BLaER1 treated with 17β-estradiol and CSF1 and Interleukin-3, amounts not matched to agents 10 nM and 100 nM (cell line): ENCODE measurements around the gene TUBGCP3.
A peak's percentile ranks its signal among the peaks of the same experiment; 100 is the strongest.
"Not testable (repeated sequence)": the region's sequence is repeated elsewhere in the genome, so short reads cannot be mapped to it uniquely, and the experiment has no call there.

Source experiments
- H3K27ac ChIP-seq, 11 experiments: shearing (Covaris generic); formaldehyde crosslinking; 2 replicates each; pipeline ENCODE4 v1.8.1; 2022
- H3K27me3 ChIP-seq, 11 experiments: shearing (Covaris generic); formaldehyde crosslinking; 2 replicates each; pipeline ENCODE4 v1.8.1; 2022
- H3K36me3 ChIP-seq, 11 experiments: shearing (Covaris generic); formaldehyde crosslinking; 2 replicates each; pipeline ENCODE4 v1.8.1; 2022
- H3K4me1 ChIP-seq, 10 experiments: shearing (Covaris generic); formaldehyde crosslinking; 2 replicates each; pipeline ENCODE4 v1.8.1; 2022
- H3K4me2 ChIP-seq, 11 experiments: shearing (Covaris generic); formaldehyde crosslinking; 2 replicates each; pipeline ENCODE4 v1.8.1; 2022
- H3K4me3 ChIP-seq, 10 experiments: shearing (Covaris generic); formaldehyde crosslinking; 2 replicates each; pipeline ENCODE4 v1.8.1; 2022
- H3K9ac ChIP-seq, 11 experiments: shearing (Covaris generic); formaldehyde crosslinking; 2 replicates each; pipeline ENCODE4 v1.8.1; 2022
- H3K9me3 ChIP-seq, 11 experiments: shearing (Covaris generic); formaldehyde crosslinking; replicated peaks in 1 of 11; 2 replicates each; pipeline ENCODE4 v1.8.1; 2022
- H4K20me1 ChIP-seq, 11 experiments: shearing (Covaris generic); formaldehyde crosslinking; 2 replicates each; pipeline ENCODE4 v1.8.1; 2022
- Cebpa-rat ChIP-seq, 11 experiments: shearing (Covaris generic); IDR thresholded peaks; 2 replicates each; pipeline ENCODE4 v1.8.1; 2022

The TUBGCP3 gene

GRCh38 chr13:112587764-112588489 lies at the start of gene TUBGCP3:
TUBGCP3 (minus strand) TSS chr13:112588153; CDS start chr13:112587980, 173 bp downstream.
- no peaks in the 10 kb centered on the region for H3K27me3 ChIP-seq
- peaks cover 0 to 35% (median 4%) of the 10 kb centered on the region in 11 experiments; a peak in 8 of 22 replicates for H4K20me1 ChIP-seq
- 0 out of 22 replicates have a peak, but pooled peaks cover 0 to 4% (median 0%) of the 10 kb centered on the region in 11 experiments for H3K9me3 ChIP-seq
- TF ChIP-seq Cebpa-rat (IDR thresholded peaks at IDR 0.05), result no peak
- H3K27ac ChIP-seq, result peak within 1 kb of the TSS; percentile 85 to 99 (median 98)
- H3K9ac ChIP-seq, result peak within 1 kb of the TSS; percentile 90 to 99 (median 97)
- H3K4me2 ChIP-seq, result peak within 1 kb of the TSS; percentile 77 to 95 (median 89)
- H3K4me1 ChIP-seq, result peaks cover 42 to 52% (median 48%) of the 10 kb centered on the region in 10 experiments
- H3K4me3 ChIP-seq, result peak within 1 kb of the TSS; percentile 80 to 99 (median 96)
- H3K36me3 ChIP-seq, result peaks cover 0 to 14% (median 5%) of the 10 kb centered on the region in 11 experiments; a peak in 7 of 22 replicates

GRCh38 chr13:112637017-112637801 lies 49.3 kb upstream of the TUBGCP3 start:
- Histone ChIP-seq H4K20me1 (no peaks in the 10 kb centered on the region; a peak in 1 of 22 replicates), H3K4me3 (no peak overlapping the region), H3K27me3 (peaks cover 0 to 3% (median 0%) of the 10 kb centered on the region in 11 experiments; a peak in 1 of 22 replicates), H3K4me2 (peak overlapping the region in 5 of 11 experiments; percentile 1 to 84 (median 35); a peak in 7 of 22 replicates), H3K4me1 (peaks cover 16 to 53% (median 42%) of the 10 kb centered on the region in 10 experiments), H3K36me3 (no peaks in the 10 kb centered on the region), H3K9ac (no peak overlapping the region), H3K27ac (no peak overlapping the region), H3K9me3 (no peaks in the 10 kb centered on the region)
- TF ChIP-seq Cebpa-rat (IDR thresholded peaks at IDR 0.05), result no peak

GRCh38 chr13:112636401-112636975 lies 48.5 kb upstream of the TUBGCP3 start:
- Histone ChIP-seq H3K4me2 (0 out of 22 replicates have a peak overlapping the region, but pooled peaks of 3 of the 11 experiments have one; percentile 1 to 35 (median 21)), H3K9ac (no peak overlapping the region), H3K27ac (no peak overlapping the region), H4K20me1 (no peaks in the 10 kb centered on the region; a peak in 1 of 22 replicates), H3K9me3 (no peaks in the 10 kb centered on the region), H3K36me3 (no peaks in the 10 kb centered on the region), H3K4me3 (no peak overlapping the region), H3K27me3 (peaks cover 0 to 3% (median 0%) of the 10 kb centered on the region in 11 experiments; a peak in 1 of 22 replicates), H3K4me1 (peaks cover 8 to 46% (median 35%) of the 10 kb centered on the region in 10 experiments)
- TF ChIP-seq Cebpa-rat (IDR thresholded peaks at IDR 0.05), result no peak

GRCh38 chr13:112635323-112635722 lies 47.4 kb upstream of the TUBGCP3 start:
- TF ChIP-seq Cebpa-rat (IDR thresholded peaks at IDR 0.05), result no peak
- Histone ChIP-seq H3K4me3 (no peak overlapping the region), H3K4me1 (peaks cover 5 to 34% (median 24%) of the 10 kb centered on the region in 10 experiments; a peak in 18 of 20 replicates), H3K36me3 (no peaks in the 10 kb centered on the region), H3K9me3 (no peaks in the 10 kb centered on the region), H4K20me1 (no peaks in the 10 kb centered on the region), H3K9ac (no peak overlapping the region), H3K27me3 (0 out of 22 replicates have a peak, but pooled peaks cover 0 to 3% (median 0%) of the 10 kb centered on the region in 11 experiments), H3K4me2 (no peak overlapping the region), H3K27ac (no peak overlapping the region)

- no peak overlapping the region for H3K4me3 ChIP-seq
- H3K4me1 ChIP-seq, result peaks cover 5 to 28% (median 13%) of the 10 kb centered on the region in 10 experiments; a peak in 18 of 20 replicates
- H3K27me3 ChIP-seq, result no peaks in the 10 kb centered on the region
- no peaks in the 10 kb centered on the region for H3K36me3 ChIP-seq
- 0 out of 22 replicates have a peak, but pooled peaks of 1 of the 11 experiments have one; percentile 21 for TF ChIP-seq Cebpa-rat (IDR thresholded peaks at IDR 0.05)
- H3K9me3 ChIP-seq, result no peaks in the 10 kb centered on the region
- no peaks in the 10 kb centered on the region for H4K20me1 ChIP-seq
- no peak overlapping the region for H3K27ac ChIP-seq
- H3K4me2 ChIP-seq, result no peak overlapping the region
- H3K9ac ChIP-seq, result no peak overlapping the region
Measured at GRCh38 chr13:112634102-112634501, 46.1 kb upstream of the TUBGCP3 start.

- not testable (repeated sequence) for H3K27me3 ChIP-seq, H3K36me3 ChIP-seq, H3K27ac ChIP-seq, H3K4me2 ChIP-seq, H3K4me3 ChIP-seq, H3K9me3 ChIP-seq, H3K9ac ChIP-seq, H4K20me1 ChIP-seq
- H3K4me1 ChIP-seq, result peaks cover 0 to 31% (median 20%) of the 10 kb centered on the region in 10 experiments; a peak in 16 of 20 replicates
Measured at GRCh38 chr13:112630226-112630625, 42.3 kb upstream of the TUBGCP3 start.

GRCh38 chr13:112629161-112629560 lies 41.2 kb upstream of the TUBGCP3 start:
- no peak overlapping the region for H3K4me3 ChIP-seq
- no peaks in the 10 kb centered on the region for H3K9me3 ChIP-seq
- no peak overlapping the region for H3K27ac ChIP-seq
- peak overlapping the region in 6 of 11 experiments; percentile 5 to 47 (median 35); a peak in 7 of 22 replicates for H3K4me2 ChIP-seq
- no peak for TF ChIP-seq Cebpa-rat (IDR thresholded peaks at IDR 0.05)
- no peaks in the 10 kb centered on the region for H4K20me1 ChIP-seq
- no peak overlapping the region for H3K9ac ChIP-seq
- H3K36me3 ChIP-seq, result no peaks in the 10 kb centered on the region
- peaks cover 0 to 42% (median 30%) of the 10 kb centered on the region in 10 experiments; a peak in 16 of 20 replicates for H3K4me1 ChIP-seq
- no peaks in the 10 kb centered on the region for H3K27me3 ChIP-seq

- not testable (repeated sequence) for H3K9me3 ChIP-seq, H3K4me3 ChIP-seq, H3K27me3 ChIP-seq, H3K36me3 ChIP-seq, H4K20me1 ChIP-seq, H3K27ac ChIP-seq, H3K9ac ChIP-seq, H3K4me2 ChIP-seq
- peaks cover 0 to 45% (median 32%) of the 10 kb centered on the region in 10 experiments; a peak in 16 of 20 replicates for H3K4me1 ChIP-seq
Measured at GRCh38 chr13:112627613-112628012, 39.7 kb upstream of the TUBGCP3 start.
